SH-SY5Y (cell line): ENCODE data around the gene IL10RB.

Source experiments
- GATA2 ChIP-seq: IDR thresholded peaks from 2 replicates; pipeline ENCODE4 v1.6.1; 2011; ENCODE audit warnings: mild to moderate bottlenecking, low read depth, low read length
- GATA3 ChIP-seq: IDR thresholded peaks from 2 replicates; pipeline ENCODE4 v1.6.1; 2011; ENCODE audit warnings: low read depth, mild to moderate bottlenecking, low read length, moderate library complexity

Gene IL10RB

GRCh38 chr21:33256019-33256418 lies 10.1 kb upstream of the IL10RB start:
- TF ChIP-seq GATA2, result no peak
- no peak for TF ChIP-seq GATA3

- TF ChIP-seq GATA2 (no peak), GATA3 (no peak)
Observed at GRCh38 chr21:33257094-33257803, 8.9 kb upstream of the IL10RB start.

- TF ChIP-seq GATA2 (no peak), GATA3 (no peak)
Observed at GRCh38 chr21:33258475-33258874, 7.7 kb upstream of the IL10RB start.

GRCh38 chr21:33259428-33259827 lies 6.7 kb upstream of the IL10RB start:
- TF ChIP-seq GATA3 (no peak), GATA2 (no peak)

GRCh38 chr21:33259995-33260394 lies 6.2 kb upstream of the IL10RB start:
- TF ChIP-seq GATA2 (no peak), GATA3 (no peak)

GRCh38 chr21:33261635-33262034 lies 4.5 kb upstream of the IL10RB start:
- no peak for TF ChIP-seq GATA2
- no peak for TF ChIP-seq GATA3

DNA sequence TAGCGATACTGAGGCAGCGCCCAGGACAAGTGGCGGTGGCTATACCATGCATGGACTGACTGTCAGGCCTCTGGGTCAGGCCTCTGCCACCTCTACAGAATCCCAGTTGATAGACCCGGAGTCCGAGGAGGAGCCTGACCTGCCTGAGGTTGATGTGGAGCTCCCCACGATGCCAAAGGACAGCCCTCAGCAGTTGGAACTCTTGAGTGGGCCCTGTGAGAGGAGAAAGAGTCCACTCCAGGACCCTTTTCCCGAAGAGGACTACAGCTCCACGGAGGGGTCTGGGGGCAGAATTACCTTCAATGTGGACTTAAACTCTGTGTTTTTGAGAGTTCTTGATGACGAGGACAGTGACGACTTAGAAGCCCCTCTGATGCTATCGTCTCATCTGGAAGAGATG lies 3.2 kb upstream of the IL10RB start:
- no peak for TF ChIP-seq GATA2
- TF ChIP-seq GATA3, result no peak

DNA sequence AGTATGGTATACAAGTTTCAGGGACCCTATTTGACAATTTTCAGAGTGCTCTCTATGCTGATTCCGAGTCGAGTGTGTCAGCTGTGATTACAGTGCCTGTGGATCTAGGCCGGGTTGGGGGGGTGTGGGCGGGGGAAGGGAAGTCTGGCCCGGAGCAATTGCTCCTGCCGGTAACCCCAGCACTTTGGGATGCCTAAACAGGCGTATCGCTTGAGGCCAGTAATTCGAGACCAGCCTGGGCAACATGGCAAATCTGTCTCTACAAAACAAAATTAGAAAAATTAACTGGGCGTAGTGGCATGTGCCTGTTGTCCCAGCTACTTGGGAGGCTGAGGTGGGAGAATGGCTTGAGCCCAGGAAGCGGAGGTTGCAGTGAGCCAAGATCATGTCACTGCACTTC lies 1.6 kb upstream of the IL10RB start:
- TF ChIP-seq GATA3, result no peak
- no peak for TF ChIP-seq GATA2

DNA sequence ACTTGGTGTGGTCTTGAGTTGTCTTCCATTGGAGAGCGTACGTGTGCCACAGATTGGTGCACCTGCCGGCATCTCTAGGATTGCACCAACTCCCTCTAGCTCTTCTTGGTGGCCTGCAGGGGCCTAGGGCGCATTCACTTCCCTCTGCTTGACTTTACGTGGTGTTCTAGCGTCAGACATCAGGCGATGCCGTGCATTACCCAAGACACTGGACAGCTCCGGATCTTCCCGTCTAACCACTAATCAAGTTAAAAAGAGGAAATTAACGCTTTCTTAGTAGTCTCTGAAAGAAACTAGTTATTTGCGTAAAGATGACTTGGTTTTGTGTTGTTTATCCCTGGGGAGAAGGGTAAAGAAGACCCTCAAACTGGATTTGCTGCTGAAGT lies 510 bp upstream of the IL10RB start:
- TF ChIP-seq GATA2 (no peak), GATA3 (no peak)

DNA sequence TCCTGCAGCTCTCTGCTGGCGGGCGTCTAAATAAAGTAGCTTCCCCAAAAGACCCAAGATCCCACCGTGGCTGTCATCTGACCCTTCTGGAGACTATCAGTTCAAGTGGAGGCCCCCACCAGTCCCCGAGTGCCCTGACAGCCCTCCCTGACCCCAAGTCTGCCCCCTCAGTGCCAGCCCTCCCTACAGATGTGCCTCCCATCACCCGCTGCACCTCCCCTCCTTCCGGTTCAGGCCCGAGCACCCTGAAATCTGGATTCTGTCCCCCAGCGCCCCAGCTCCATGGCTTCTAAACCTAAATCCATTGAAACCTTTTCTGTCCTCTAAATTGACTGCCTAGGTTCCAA lies 595 bp downstream of the IL10RB start:
- TF ChIP-seq GATA2 (no peak), GATA3 (no peak)

DNA sequence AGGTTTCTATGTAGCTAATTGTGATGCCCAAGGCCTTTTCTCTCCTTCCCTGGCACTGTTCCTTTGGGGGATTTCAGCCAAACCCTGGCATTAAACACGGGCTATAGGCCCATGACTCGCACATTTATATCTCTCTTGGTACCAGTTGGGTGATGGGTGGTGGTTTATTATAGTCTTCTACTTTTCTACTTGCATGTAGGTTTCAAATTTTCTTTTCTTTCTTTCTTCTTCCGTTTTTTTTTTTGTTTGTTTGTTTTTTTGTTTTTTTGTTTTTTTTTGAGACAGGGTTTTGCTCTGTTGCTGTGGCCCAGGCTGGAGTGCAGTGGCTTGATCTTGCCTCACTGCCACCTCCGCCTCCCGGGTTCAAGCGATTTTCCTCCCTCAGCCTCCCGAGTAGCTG lies 1.1 kb downstream of the IL10RB start:
- TF ChIP-seq GATA2 (no peak), GATA3 (no peak)

- TF ChIP-seq GATA3 (no peak), GATA2 (no peak)
Observed at GRCh38 chr21:33268393-33268736, 2.2 kb downstream of the IL10RB start.

GRCh38 chr21:33268737-33269441 lies 2.7 kb downstream of the IL10RB start:
- no peak for TF ChIP-seq GATA3
- TF ChIP-seq GATA2, result no peak

- TF ChIP-seq GATA2, result no peak
- no peak for TF ChIP-seq GATA3
Observed at GRCh38 chr21:33270986-33271385, 4.8 kb downstream of the IL10RB start.

DNA sequence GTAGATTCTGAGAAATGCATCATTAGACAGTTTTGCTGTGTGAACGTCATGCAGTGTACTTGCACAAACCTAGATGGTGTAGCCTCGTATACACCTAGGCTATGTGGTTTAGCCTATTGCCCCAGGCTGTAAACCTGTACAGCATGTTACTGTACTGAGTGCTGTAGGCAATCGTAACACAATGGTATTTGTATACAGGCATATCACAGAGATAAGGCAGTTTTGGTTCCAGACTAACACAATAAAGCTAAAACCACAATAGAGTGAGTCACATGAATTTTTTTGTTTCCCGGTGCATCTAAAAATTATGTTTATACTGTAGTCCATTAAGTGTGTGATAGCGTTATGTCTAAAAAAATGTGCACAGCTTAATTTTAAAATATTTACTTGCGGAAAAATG lies 6.9 kb downstream of the IL10RB start:
- no peak for TF ChIP-seq GATA3
- no peak for TF ChIP-seq GATA2
